HepG2 (cell line): ENCODE results near the gene LOXL3. TPM values are rescaled to one million over a fixed set of nuclear protein-coding genes. Genes with fewer than 3 reads are reported as not detected.

ENCODE experiments used
- BRD4 ChIP-seq: sonication (generic); formaldehyde crosslinking; IDR thresholded peaks from 2 replicates; pipeline ENCODE4 v1.4.0; 2020; ENCODE audit warnings: missing genetic modification reagents
- CBFB ChIP-seq: sonication (generic); formaldehyde crosslinking; IDR thresholded peaks from 2 replicates; pipeline ENCODE4 v1.4.0; 2020; ENCODE audit warnings: missing genetic modification reagents
- CTCF ChIP-seq: sonication (generic); formaldehyde crosslinking; IDR thresholded peaks from 2 replicates; pipeline ENCODE4 v1.5.0; 2020; ENCODE audit warnings: mild to moderate bottlenecking, missing genetic modification reagents, moderate library complexity
- FOXA3 ChIP-seq: IDR thresholded peaks from 2 replicates; pipeline ENCODE4 v1.6.1; 2016; ENCODE audit warnings: missing genetic modification reagents, missing compliant biosample characterization
- KLF9 ChIP-seq: IDR thresholded peaks from 2 replicates; pipeline ENCODE4 v1.6.1; 2016; ENCODE audit warnings: low read depth
- ZBTB2 ChIP-seq: sonication (generic); formaldehyde crosslinking; IDR thresholded peaks from 2 replicates; pipeline ENCODE4 v1.8.0; 2022; ENCODE audit warnings: low read depth, missing genetic modification reagents
- ZBTB8A ChIP-seq: sonication (generic); formaldehyde crosslinking; IDR thresholded peaks from 2 replicates; pipeline ENCODE4 v1.4.0; 2020; ENCODE audit warnings: mild to moderate bottlenecking, low read depth, missing genetic modification reagents, borderline replicate concordance
- ZNF142 ChIP-seq: sonication (generic); formaldehyde crosslinking; IDR thresholded peaks from 2 replicates; pipeline ENCODE4 v1.4.0; 2020; ENCODE audit warnings: missing genetic modification reagents
- ZNF232 ChIP-seq: sonication (generic); formaldehyde crosslinking; IDR thresholded peaks from 2 replicates; pipeline ENCODE4 v1.4.0; 2020; ENCODE audit warnings: missing genetic modification reagents, borderline replicate concordance
- ZNF280D ChIP-seq: sonication (generic); formaldehyde crosslinking; IDR thresholded peaks from 2 replicates; pipeline ENCODE4 v1.5.1; 2020; ENCODE audit warnings: mild to moderate bottlenecking, missing genetic modification reagents
- ZUFSP ChIP-seq: sonication (generic); formaldehyde crosslinking; IDR thresholded peaks from 2 replicates; pipeline ENCODE4 v1.9.0; 2021; ENCODE audit warnings: missing genetic modification reagents, mild to moderate bottlenecking, borderline replicate concordance
- polyA plus RNA-seq, 8 experiments: library from polyadenylated mRNA; depleted of rRNA in 3 of 8; stranded (reverse) in 7 of 8; unstranded in 1 of 8; fragments of >200 nt; fragmentation: Illumina TruSeq in 4 of 8; extraction: Trizol in 4 of 8; gene quantifications; 2 replicates each; pipeline versions ENCODE4 v1.2.1 to v1.2.3, GENCODE V29; 2011 to 2016; ENCODE audit warnings: low read depth in 4 of 8, missing spikeins in 1 of 8, mixed read lengths in 1 of 8; ENCODE audit not compliant: insufficient read depth in 1 of 8
- total RNA-seq, 5 experiments: library from RNA; depleted of rRNA; stranded (reverse); fragments of >200 nt; fragmentation: Illumina TruSeq; extraction: Trizol; gene quantifications; 2 replicates each; pipeline ENCODE4 v1.2.3, GENCODE V29; 2016; ENCODE audit warnings: low read depth in 1 of 5

Gene LOXL3
- total and polyA plus RNA-seq, 2 of the 13 experiments (the other 11 are each of a cell fraction or from before 2014, with no cell fraction given), result 0.55 to 6.5 TPM

- TF ChIP-seq ZNF142, result no peak; the same call in 1 of the 2 replicates
- no peak for TF ChIP-seq BRD4 (CRISPR knock-in tag)
- no peak for TF ChIP-seq ZBTB2 (CRISPR knock-in tag)
- no peak for TF ChIP-seq ZNF232 (CRISPR knock-in tag)
- no peak for TF ChIP-seq FOXA3
- no peak for TF ChIP-seq CBFB (CRISPR knock-in tag)
- no peak for TF ChIP-seq ZNF280D (CRISPR knock-in tag)
- no peak for TF ChIP-seq KLF9 (CRISPR knock-in tag)
- no peak for TF ChIP-seq CTCF
- no peak for TF ChIP-seq ZUFSP
- TF ChIP-seq ZBTB8A (CRISPR knock-in tag), result no peak
These were observed 50.0 kb downstream of the LOXL3 start (continued) for GRCh38 chr2:74503506-74504475.
